IPS-18c (cell line): ENCODE data around the gene DLEC1.

Experiments
- H3K4me3 ChIP-seq: 2 replicates; pipeline ENCODE4 v1.7.0; 2013; ENCODE audit warnings: low read depth, mild to moderate bottlenecking, low read length, moderate library complexity; ENCODE audit not compliant: insufficient read depth
- H3K9me3 ChIP-seq: one replicate; pipeline ENCODE4 v1.6.1; 2013; ENCODE audit warnings: mild to moderate bottlenecking, low read length, moderate library complexity; ENCODE audit not compliant: control insufficient read depth, insufficient read depth

DLEC1 gene

GRCh38 chr3:38000242-38000916 lies 38.6 kb upstream of the DLEC1 start:
- Histone ChIP-seq H3K4me3 (no peak overlapping the region), H3K9me3 (no peaks in the 10 kb centered on the region)

- no peaks in the 10 kb centered on the region for H3K9me3 ChIP-seq
- no peak overlapping the region for H3K4me3 ChIP-seq
Measured at GRCh38 chr3:38000965-38001455, 38.0 kb upstream of the DLEC1 start.

- no peak overlapping the region for H3K4me3 ChIP-seq
- H3K9me3 ChIP-seq = no peaks in the 10 kb centered on the region
Measured at GRCh38 chr3:38001456-38002081, 37.4 kb upstream of the DLEC1 start.

- H3K4me3 ChIP-seq = no peak overlapping the region
- no peaks in the 10 kb centered on the region for H3K9me3 ChIP-seq
Measured at GRCh38 chr3:38002291-38002876, 36.6 kb upstream of the DLEC1 start.

GRCh38 chr3:38002940-38003339 lies 36.1 kb upstream of the DLEC1 start:
- Histone ChIP-seq H3K4me3 (no peak overlapping the region), H3K9me3 (no peaks in the 10 kb centered on the region)

GRCh38 chr3:38003371-38003816 lies 35.6 kb upstream of the DLEC1 start:
- no peak overlapping the region for H3K4me3 ChIP-seq
- no peaks in the 10 kb centered on the region for H3K9me3 ChIP-seq

GRCh38 chr3:38003817-38004414 lies 35.1 kb upstream of the DLEC1 start:
- no peak overlapping the region for H3K4me3 ChIP-seq
- no peaks in the 10 kb centered on the region for H3K9me3 ChIP-seq

- Histone ChIP-seq H3K9me3 (no peaks in the 10 kb centered on the region), H3K4me3 (no peak overlapping the region)
Measured at GRCh38 chr3:38004415-38005075, 34.5 kb upstream of the DLEC1 start.

GRCh38 chr3:38005076-38006020 lies 33.7 kb upstream of the DLEC1 start:
- H3K9me3 ChIP-seq = no peaks in the 10 kb centered on the region
- H3K4me3 ChIP-seq = no peak overlapping the region

- no peak overlapping the region for H3K4me3 ChIP-seq
- no peaks in the 10 kb centered on the region for H3K9me3 ChIP-seq
Measured at GRCh38 chr3:38006031-38006430, 33.0 kb upstream of the DLEC1 start.

GRCh38 chr3:38006445-38006995 lies 32.5 kb upstream of the DLEC1 start:
- Histone ChIP-seq H3K9me3 (no peaks in the 10 kb centered on the region), H3K4me3 (no peak overlapping the region)

GRCh38 chr3:38007754-38008090 lies 31.3 kb upstream of the DLEC1 start:
- H3K4me3 ChIP-seq = no peak overlapping the region
- no peaks in the 10 kb centered on the region for H3K9me3 ChIP-seq

GRCh38 chr3:38008191-38008701 lies 30.8 kb upstream of the DLEC1 start:
- H3K4me3 ChIP-seq = no peak overlapping the region
- H3K9me3 ChIP-seq = no peaks in the 10 kb centered on the region

- H3K4me3 ChIP-seq = no peak overlapping the region
- no peaks in the 10 kb centered on the region for H3K9me3 ChIP-seq
Measured at GRCh38 chr3:38008971-38009580, 29.9 kb upstream of the DLEC1 start.

GRCh38 chr3:38009807-38010591 lies 29.0 kb upstream of the DLEC1 start:
- H3K9me3 ChIP-seq = no peaks in the 10 kb centered on the region
- no peak overlapping the region for H3K4me3 ChIP-seq
